GM21360 (cell line): Measurements from ENCODE around the gene DEFB132.
"Not testable (repeated sequence)": the region's sequence is repeated elsewhere in the genome, so short reads cannot be mapped to it uniquely, and the experiment has no call there.

Experiments
- ATAC-seq: cut with Tn5 transposase; IDR thresholded peaks from one replicate; pipeline ENCODE4 v1.9.1; 2021; ENCODE audit warnings: mild to moderate bottlenecking, moderate library complexity; ENCODE audit not compliant: unreplicated experiment

Gene DEFB132, protein sequence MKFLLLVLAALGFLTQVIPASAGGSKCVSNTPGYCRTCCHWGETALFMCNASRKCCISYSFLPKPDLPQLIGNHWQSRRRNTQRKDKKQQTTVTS

DNA sequence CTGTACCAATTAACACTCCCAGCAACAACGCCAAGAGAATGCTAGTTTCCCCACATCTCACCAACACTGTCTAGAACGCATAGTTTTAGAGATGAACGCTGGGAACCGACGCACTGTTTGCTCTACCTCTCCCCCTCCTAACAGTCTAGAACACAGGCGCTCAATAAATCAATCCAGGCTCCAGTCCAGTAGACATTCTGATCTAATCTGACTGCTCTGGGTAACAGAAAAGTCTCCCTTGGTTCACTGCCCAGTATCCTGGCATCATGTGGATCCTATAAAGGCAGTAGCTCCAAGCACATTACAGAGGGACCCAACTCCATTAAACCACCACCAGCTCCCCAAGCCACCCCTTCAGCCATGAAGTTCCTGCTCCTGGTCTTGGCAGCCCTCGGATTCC, at the start of gene DEFB132:
TSS of gene DEFB132 (plus strand) at position 306 of the 400 bp plus-strand sequence. CDS start at position 361, 55 bp downstream.
- no peak for ATAC-seq

DNA sequence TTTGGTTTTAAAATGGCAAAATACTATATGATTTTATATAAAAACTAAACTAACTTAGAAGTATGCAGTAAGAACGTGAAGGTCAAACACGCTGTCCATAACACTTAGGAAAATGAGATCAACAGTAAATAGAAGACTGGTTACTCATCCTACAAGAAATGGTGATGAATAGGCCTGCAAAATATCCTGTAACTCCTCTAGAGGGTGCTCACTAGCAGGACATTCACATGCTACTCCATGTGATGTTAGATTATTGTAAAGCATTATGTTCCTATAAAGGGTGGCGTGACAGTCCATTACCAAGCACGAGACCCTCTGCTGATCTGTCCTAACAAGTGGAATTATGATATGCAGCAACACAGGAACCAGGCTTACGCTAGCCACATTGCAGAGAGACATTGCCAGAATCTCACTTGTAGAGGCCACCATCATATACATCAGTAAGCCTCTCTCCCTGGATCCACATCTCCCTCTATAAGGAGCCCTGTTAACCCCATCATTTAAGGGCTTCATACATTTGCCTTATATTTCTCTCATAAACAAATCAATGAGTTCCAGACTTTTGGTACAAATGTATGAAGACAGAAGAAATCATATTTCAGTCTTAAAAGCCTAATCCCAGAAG, 48.5 kb upstream of the DEFB132 start:
- ATAC-seq: no peak

DNA sequence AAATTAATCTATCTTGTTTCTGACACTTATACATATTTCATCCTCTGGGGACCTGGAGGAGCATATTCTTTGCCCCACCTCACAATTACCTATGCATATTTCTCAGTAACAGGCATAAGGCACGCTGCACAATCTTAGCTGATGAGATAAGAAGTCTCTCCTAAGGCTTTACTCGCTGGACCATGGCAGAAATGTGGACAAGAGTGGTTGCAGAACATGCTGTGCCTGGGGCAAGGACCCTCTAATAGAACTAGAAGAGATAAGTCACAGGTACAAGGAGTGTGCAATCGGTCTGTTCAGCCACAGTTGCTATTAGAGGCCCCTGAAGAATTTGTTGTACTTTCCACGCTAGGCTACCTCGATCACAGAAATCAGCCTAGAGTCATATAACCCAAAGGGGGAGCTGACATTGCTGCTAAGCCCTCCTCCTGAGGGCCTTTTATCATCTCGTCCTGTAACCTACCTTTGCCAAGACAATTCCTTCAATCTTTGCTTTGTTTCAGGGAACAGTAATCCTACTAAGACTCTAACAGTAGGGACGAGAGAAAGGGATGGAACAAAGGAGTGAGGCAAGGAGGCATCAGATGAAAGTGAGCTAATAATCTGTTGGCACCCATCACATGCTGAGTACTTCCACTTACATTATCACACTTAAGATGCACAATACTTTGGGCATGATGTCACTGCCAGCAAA, 46.6 kb upstream of the DEFB132 start:
- no peak for ATAC-seq

DNA sequence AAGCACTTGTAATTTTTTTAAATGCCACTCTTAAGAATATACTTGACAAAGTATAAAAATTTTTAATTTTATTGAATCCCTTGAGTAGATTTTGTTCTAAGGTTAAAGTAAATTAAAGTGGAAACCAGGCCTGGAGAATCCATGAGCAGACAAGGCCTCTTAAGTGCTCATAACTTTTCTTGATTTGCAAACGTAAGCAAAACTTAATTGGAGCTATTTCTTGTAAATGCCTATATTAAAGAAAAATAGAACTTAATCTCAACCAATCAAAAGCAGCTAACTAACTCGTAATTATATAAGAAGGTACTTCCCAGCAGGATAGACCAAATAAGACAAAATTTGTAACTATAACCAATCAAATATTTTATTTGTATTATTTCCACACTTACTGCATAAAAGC, 43.1 kb upstream of the DEFB132 start:
- ATAC-seq: no peak

DNA sequence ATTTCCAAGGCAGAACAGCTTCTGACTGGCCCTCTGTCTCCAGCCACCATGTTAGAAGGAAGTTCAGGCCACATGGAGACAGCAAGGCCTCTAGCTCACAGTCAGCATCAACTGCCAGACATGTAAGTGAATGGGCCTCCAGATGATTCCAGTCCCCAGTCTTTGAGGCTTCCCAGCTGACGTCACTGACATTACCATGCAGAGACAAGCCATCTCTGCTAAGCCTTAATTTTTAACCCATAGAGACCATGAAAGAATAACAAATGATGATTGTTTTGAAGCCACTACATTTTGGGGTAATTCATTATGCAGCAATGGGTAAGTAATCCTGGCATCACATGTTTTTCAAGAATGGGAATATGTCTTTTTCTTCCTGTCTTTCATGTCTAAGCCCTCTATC, 41.7 kb upstream of the DEFB132 start:
- ATAC-seq: no peak

DNA sequence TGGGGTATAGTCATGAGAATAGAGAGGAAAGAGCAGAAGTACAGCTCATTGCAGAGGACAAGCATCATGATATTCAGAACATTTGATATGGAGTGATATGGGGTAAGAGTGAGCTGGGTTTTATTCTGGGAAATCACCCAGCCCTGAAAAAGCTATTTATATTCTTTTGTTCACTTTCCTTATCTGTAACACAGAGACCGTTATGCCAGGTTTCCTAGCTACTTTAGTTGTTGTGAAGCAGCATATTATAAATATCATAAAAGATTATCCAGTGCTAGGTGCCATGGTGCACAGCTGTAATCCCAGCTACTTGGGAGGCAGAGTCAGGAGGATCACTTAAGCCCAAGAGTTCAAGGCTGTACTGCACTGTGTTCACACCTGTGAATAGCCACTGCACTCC, 40.3 kb upstream of the DEFB132 start:
- no peak for ATAC-seq

DNA sequence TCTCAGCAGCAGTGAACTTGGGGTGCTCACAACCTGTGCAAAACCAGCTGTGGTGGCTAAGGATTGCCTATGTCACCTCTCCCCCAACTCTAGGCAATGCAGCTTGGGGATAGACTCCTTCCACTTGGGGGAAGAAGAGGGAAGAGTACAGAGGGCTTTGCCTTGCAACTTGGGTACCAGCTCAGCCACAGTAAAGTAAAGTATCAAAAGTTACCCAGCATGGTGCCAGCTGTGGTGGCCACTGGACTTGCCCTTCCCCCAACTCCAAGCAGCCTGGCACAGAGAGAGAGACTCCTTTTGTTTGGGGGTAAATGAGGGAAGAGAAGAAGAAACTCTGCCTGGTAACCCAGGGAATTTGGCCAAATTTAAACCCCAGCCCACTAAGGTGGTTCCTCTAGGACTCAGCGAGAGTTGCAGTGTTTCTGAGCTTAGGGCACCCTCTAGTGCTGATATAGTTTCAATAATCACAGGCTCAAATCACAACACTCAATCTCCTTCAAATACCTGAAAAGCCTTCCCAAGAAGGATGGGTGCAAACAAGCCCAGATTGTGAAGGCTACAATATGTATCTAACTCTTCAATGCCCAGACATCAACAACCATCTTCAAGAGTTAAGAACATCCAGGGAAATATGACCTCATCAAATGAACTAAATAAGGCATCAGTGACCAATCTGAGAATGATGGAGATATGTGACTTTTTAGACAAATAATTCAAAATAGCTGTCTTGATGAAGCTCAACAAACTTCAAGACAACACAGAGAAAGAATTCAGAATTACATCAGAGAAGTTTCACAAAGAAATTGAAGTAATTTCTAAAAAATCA, 38.0 kb upstream of the DEFB132 start:
- ATAC-seq: no peak

DNA sequence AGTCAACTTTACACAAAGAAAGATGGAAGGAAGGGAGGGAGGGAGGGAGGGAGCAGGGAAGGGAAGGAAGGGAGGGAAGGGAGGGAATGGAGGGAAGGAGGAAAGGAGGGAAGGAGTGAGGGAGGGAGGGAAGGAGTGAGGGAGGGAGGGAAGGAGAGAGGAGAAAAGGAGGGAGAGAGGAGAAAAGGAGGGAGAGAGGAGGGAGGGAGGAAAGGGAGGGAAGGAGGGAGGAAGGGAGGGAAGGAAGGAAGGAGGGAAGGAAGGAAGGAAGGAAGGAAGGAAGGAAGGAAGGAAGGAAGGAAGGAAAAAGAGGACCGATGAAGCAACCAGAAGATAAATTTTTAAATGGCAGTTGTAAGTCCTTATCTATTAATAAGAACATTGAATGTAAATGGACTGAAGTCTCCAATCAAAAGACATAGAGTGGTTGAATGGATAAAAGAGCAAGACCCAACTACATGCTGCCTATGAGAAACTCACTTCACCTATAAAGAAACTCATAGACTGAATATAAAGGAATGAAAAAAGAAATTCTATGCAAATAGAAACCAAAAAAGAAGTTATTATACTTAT, 36.2 kb upstream of the DEFB132 start:
- no peak for ATAC-seq

DNA sequence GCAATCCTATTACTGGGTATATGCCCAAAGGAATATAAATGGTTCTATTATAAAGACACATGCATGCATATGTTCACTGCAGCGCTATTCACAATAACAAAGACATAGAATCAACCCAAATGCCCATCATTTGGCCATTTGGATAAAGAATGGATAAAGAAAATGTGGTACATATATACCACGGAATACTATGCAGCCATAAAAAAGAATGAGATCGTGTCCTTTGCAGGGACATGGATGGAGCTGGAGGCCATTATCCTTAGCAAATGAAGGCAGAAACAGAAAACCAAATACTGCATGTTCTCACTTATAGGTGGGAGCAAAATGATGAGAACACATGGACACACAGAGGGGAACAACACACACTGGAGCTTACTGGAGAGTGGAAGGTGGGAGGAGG, 31.6 kb upstream of the DEFB132 start:
- ATAC-seq: not testable (repeated sequence)

DNA sequence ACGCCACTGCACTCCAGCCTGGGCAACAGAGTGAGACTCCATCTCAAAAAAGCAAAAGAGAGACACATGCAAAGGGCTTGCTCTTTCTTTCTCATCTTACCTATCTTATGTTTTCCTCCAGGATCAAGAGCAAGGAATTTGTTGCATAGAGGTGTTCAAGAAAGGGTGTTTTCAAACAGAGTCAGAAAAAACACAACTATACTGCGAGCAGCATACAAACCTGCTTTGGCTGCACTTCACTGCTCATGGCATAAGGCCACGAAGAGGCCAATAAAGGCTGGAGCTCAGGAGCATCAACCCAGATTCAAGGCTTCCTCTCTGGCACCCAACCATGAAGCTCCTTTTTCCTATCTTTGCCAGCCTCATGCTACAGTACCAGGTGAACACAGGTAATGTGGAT, 30.6 kb upstream of the DEFB132 start, which contains the start of gene DEFB129:
TSS of gene DEFB129 (plus strand) at position 301 of the 400 bp plus-strand sequence. CDS start at position 332, 31 bp downstream.
- ATAC-seq: no peak

DNA sequence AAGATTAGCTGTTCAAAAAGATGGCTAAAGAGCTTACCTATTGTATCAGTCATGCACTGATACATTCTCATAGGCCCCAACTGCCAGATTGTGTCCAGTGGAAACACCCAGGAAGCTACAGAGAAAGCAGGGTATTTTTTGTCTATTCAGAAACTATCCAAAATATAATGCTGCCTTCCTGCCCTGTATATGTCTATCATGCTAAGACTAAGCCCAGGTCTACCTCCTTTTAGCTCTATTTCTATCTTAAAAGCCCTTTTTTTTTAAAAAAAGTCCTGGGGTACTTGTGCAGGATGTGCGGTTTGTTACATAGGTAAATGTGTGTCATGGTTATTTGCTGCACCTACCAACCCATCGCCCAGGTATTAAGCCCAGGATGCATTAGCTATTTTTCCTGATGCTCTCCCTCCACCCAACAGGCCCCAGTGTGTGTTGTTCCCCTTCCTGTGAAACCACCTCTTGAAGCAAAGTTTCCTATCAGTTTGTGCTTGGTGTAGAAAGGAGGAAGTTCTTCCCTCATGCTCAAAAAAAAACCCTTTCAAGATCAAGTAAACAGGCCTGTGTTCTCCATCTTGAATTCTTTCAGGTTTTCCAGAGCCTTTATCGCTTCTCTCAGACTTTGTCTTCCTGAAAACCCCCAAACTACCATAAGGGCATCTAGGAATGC, 30.0 kb upstream of the DEFB132 start:
- ATAC-seq: no peak

DNA sequence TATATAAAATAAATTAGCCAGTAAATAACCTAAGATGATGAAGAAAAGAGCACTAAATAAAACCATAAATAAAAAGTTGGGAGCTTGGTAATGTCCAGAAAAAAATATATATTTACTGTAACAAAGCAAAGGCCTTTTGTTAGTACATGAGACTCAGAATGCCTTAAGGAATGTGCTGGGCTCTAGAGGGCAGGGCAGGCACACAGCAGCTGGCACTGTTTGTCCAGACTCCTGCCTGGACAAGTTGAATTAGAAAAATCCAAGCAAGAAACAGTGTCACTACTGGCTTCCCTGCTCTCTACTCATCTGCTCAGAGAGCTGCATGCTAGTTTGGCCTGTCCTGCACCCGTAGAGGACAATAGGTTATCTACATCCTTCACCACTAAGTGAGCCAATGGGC, 21.6 kb upstream of the DEFB132 start:
- ATAC-seq: no peak

DNA sequence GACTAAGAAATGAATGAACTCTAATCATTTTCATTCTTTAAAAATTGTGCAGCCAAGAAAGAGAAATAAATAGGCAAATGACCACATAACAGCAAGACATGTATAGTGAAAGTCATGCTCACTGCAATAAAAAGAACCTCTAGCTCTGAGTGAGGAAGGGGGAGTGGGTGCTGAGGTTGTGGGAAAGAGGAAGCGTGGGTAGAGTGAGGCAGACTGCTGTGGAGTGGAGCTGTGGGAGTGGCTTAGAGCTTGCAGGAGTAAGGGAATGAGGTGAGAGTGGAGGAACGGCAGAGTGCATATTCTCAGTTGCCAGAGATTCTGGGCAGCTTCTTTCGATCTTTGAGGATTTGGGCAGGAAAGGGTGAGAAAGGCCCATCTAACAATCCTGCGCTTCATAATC, 20.0 kb upstream of the DEFB132 start:
- ATAC-seq: no peak

DNA sequence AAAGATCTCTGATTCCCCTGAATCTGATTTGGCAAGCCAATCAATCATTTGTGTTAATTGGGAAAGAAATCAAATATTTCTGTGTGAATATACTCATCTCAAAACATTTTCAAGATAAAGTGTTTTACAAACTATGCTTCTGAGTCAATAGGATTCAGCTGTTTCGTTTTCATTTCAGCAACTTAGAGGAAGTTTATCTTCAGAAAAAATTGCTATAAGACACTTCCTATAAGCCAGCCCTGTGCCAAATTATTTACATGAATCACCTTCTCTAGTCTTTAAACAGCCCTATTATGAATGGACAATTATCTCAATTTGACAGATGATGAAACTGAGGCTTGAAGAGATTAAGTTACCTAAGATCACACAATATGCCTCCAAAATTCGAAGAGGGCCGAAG, 19.6 kb upstream of the DEFB132 start:
- no peak for ATAC-seq

DNA sequence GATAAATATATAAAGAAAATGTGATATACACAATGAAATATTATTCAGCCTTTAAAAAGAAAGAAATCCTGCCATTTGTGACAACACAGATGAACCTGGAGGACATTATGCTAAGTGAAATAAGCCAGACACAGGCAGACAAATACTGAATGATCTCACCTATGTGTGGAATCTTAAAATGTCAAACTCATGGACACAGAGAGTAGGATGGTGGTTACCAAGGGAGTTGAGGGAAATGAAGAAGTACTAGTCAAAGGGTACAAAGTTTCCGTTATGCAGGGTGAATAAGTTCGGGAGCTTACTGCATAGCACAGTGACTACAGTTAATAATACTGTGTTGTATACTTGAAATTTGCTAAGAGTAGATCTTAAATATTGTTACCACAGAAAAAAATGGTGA, 14.6 kb upstream of the DEFB132 start:
- ATAC-seq: no peak

DNA sequence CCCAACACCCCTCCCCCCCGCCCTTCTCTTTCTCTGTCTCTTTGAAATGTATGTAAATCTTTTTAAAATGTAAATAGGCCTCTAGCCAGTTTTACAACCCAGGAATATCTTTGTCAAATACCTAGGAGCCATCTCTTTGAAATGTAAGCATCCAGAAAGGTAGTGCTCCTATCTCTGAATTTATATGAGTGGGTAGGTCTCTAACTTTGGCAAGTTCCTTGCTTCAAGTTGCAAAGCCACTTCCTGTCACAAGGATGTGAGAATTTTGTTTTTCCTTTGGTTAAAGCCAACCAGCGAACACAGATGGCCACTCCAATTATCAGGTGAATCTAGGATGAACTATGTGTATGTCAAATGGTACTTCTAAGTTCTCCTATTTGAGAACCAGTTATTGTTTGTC, 6.2 kb upstream of the DEFB132 start:
- no peak for ATAC-seq

DNA sequence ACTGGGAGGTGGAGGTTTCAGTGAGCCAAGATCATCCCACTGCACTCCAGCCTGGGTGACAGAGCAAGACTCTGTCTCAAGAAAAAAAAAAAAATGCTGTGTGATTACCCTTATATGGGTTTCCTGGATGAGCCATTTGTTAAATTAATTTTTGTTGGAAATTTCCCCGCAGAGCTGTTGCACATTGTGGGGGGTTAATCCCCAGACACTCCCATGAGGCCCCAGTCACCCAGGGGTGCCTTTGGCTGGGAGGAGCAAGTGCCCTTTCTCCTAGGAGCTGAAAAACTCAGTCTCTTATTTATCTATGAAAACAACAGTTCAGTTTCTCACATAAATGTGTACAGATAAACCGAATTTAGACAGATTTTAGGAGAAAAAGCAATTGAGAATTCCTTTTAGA, 4.7 kb upstream of the DEFB132 start:
- no peak for ATAC-seq

DNA sequence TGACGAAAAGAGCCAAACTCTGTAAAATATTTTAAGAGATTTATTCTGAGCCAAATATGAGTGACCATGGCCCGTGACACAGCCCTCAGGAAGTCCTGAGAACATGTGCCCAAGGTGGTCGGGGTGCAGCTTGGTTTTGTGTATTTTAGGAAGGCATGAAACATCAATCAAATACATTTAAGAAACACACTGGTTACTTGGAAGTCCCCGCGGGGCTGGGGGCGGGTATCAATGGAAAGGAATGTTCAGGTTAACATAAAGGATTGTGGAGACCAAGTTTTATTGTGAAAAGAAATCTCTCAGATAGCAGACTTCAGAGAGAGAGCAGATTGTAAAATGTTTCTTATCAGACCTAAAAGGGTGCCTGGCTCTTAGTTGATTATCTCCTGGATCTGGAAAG, 4.1 kb upstream of the DEFB132 start:
- not testable (repeated sequence) for ATAC-seq

DNA sequence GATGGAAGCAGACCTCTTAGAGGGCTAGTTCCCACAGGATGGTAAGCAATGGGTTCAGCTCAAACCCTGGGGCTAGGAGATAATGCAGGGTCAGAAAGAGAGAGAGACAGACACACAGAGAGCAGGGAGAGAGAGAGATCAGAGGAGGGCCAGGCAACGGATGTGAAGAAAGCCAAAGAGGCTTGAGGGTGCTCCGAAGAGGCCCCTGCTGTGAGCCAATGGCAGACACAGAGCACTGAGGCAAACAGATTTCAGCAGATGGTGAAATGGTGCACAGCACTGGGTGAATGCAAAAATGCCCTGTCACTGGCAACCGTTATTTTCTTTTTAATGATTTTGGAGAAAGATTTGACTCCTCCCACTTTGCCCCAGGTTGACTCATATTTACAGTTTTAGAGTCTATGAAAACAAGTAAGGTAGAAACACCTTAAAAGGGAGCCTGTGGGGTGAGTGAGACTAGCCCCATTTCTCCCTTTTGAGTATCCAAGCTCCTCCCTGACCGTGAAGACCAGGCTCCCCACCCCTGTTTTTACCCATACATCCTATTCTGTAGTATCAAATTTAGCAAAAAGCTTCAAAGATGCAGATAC, 840 bp downstream of the DEFB132 start:
- ATAC-seq: no peak

DNA sequence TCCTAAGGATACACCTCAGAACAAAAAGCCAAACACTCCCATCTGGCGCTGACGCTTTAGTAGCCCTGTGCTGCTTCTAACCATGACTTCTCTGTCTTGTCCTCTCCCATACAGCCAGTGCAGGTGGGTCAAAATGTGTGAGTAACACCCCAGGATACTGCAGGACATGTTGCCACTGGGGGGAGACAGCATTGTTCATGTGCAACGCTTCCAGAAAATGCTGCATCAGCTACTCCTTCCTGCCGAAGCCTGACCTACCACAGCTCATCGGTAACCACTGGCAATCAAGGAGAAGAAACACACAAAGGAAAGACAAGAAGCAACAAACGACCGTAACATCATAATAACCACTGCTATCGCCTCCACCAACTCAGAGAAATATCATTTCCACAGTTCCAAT, 1.4 kb downstream of the DEFB132 start:
- ATAC-seq: no peak
